A375 (cell line): ENCODE measurements around the gene PRPF38B. TPM values are rescaled to one million over a fixed set of nuclear protein-coding genes. Genes with fewer than 3 reads are reported as not detected.

Source experiments
- total RNA-seq: library from RNA; depleted of rRNA; stranded (reverse); fragments of >200 nt; shearing (Covaris generic); gene quantifications from 2 replicates; pipeline ENCODE4 v1.2.3, GENCODE V29; 2014; rRNA removed

PRPF38B gene
- 18.6 and 20.4 TPM in 2 replicates for total RNA-seq

DNA sequence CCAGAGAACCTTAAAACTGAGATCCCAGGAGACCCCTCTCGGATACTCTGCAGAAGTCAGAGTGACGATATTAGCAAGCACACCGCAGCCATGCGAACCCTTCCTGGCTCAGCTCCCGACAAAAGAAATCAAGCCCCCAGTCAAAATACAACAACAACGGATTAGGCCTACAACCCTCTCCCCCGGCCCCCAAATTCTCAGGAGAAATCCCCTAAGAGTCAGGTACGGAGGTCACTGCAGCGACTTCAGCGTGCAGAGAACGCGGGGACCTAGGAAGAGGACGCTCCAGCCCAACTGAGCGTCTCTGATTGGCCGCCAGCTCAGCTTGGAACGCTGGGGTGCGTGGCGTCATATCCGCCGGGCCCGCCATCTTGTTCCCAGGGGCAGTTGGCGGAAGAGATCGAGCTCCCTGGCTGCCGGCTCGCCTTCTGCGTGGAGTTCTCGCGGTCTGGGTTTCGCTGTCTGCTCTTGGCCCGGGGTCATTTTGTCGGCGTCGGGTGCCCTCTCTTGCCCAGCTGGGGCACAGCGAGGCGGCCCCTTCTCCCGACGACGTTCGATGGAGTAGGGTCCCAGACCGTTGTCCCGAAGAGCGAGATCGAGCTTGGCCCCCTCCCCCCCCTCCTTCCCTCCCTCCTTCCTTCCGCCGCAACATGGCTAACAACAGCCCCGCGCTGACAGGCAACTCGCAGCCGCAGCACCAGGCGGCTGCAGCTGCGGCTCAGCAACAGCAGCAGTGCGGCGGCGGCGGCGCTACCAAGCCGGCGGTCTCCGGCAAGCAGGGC, at the start of gene PRPF38B:
PRPF38B (plus strand) TSS at position 369 of the 782 bp plus-strand sequence; CDS start at position 651, 282 bp downstream.

DNA sequence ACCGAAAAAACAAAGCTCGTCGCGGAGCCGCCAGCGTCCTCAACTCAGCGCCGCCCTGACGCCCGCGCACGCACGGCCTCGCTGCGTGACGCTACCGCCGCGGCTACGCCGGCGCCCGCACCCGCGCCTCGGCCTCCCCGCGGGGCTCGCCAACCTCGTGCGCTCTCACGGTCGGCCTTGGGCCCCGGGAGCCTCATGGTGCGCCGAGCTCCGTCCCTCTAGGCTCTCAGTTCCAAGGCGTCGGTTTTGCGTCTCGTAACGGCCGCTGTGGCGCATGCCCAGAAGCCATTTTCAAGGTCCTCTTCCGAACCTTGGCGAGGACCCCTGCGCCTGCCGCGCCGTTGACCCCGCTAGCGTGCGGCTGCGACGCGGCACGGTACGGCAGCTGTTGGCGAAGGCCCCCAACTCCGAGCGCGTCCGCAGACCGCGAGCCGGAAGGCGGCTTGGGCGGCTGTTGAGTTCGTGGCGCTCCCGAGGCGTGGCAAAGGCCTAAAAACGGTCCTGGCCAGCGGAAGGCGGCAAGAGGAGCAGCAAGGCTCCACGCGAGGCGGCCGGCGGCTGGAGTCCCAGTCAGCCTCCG, 31.0 kb upstream of the PRPF38B start, which contains the start of gene HENMT1:
HENMT1 (minus strand) TSS at position 64 of the 580 bp plus-strand sequence. CDS start 1,209 bp downstream, outside the sequence.

DNA sequence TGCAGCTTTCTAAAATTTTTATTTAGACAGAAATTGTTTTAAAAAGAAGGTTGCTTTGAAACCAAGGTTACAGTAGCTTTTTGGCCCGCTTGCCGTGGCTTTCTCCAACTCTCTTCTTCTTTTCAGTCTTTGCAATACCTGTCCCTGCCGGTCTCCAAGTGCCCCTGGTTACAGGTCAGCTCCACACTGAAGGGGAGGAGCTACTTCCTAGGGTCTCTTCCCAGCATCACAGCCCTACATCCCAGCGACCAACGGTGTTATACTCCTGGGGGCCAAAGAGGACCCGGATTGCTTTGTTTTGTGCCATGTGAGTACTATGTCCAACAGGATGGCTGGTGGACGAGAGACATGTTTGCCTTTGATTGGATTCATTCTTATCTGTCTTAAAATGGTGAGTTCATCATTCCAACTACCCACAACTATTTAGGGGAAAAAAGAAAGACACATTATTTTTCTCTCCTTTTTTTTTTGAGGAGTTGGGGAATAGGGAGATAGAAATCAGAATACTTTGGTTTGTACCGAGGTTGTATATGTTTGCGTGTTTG, 20.6 kb downstream of the PRPF38B start, which contains the start of gene FNDC7:
FNDC7 (plus strand) TSS at position 303 of the 545 bp plus-strand sequence; CDS start at position 329, 26 bp downstream.

DNA sequence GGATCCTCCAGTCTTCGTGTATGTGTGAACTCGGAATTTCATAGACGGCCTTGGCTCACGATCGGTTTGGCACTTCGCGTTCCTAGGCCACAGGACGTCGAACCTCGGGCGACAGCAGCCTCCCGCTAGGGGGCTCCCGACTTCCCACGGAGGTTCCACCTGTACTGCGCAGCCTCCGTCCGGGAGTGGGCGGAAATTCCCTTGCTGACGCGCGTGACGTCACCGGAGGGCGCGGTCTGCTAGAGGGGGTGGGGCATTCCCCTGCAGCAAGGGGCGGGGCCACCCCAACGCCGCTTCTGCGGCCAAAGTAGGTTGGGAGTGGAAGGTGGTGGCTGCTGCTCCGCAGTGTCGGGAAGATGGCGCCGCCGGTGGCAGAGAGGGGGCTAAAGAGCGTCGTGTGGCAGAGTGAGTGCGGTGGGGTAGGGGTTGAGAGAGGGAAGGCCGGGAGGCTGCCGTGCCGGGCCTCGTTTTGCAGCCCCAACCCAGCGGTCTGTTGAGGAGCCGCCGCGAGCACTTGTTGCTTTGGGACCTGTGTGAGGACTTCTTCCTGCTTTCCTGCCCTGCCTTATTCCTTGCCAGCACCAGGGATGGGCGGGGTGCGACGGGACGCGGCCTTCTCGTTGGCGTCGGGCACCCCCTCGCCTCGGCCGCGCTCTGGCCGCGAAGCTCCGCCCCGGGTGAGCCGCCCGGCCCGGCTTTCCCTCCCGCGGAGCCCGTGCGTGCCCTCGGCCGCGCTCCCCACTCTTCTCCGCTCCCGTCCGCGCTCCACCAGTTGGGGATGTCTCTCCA, 54.5 kb downstream of the PRPF38B start, which contains the start of gene STXBP3:
STXBP3 (plus strand) TSS at position 293 of the 789 bp plus-strand sequence; CDS start at position 357, 64 bp downstream.

Other genes starting within 250 kb of the PRPF38B start
- 1.4 and 1.8 TPM in 2 replicates for gene NBPF6, start 242.0 kb upstream of the PRPF38B start, total RNA-seq
- 4.7 and 5.5 TPM in 2 replicates for gene EEIG2, start 132.2 kb upstream of the PRPF38B start, total RNA-seq
- gene HENMT1, start 31.2 kb upstream of the PRPF38B start, total RNA-seq, result 2.2 and 3.1 TPM in 2 replicates
- gene FNDC7, start 20.6 kb downstream of the PRPF38B start, total RNA-seq, result 0.34 TPM in 1 of 2 replicates, not detected in the other
- 24.3 and 26.1 TPM in 2 replicates for gene STXBP3, start 54.4 kb downstream of the PRPF38B start, total RNA-seq
- 1.2 and 1.7 TPM in 2 replicates for gene AKNAD1, start 164.8 kb downstream of the PRPF38B start, total RNA-seq
- gene GPSM2, start 184.7 kb downstream of the PRPF38B start, total RNA-seq, result 22.4 and 25.4 TPM in 2 replicates